Measurements from ENCODE around the gene ZNF658. TPM values are rescaled to one million over a fixed set of nuclear protein-coding genes. Genes with fewer than 3 reads are reported as not detected.
"Not testable (repeated sequence)": the region's sequence is repeated elsewhere in the genome, so short reads cannot be mapped to it uniquely, and the experiment has no call there.

Gene ZNF658
- 4.0 TPM for polyA plus RNA-seq (2013, experiment 1 of 2)
- 5.3 TPM for polyA plus RNA-seq (2013, experiment 2 of 2)

- not testable (repeated sequence) for H3K9ac ChIP-seq (ENCODE audit: low read depth, low read length); H3K9me3 ChIP-seq (ENCODE audit: insufficient read depth, low read depth, low read length); H3K27ac ChIP-seq (ENCODE audit: low read depth, low read length); H3K36me3 ChIP-seq (ENCODE audit: insufficient read depth, low read length); H3K4me1 ChIP-seq (ENCODE audit: insufficient read depth, low read length); H3K27me3 ChIP-seq (ENCODE audit: insufficient read depth, low read length)
- H3K4me3 ChIP-seq (ENCODE audit: low read length), result peak within 1 kb of the TSS; percentile 62
- 0% methylated on average over 33 of the region's 46 CpGs for WGBS
These were observed at the start of gene ZNF658 for GRCh38 chr9:66900490-66901131. Gene ZNF658, plus strand, starts transcription at chr9:66900725. Its CDS starts 2,837 bp downstream, at chr9:66903562.

GRCh38 chr9:66861732-66862131 lies 38.8 kb upstream of the ZNF658 start:
- not testable (repeated sequence) for H3K9ac ChIP-seq (ENCODE audit: low read depth, low read length); H3K27ac ChIP-seq (ENCODE audit: low read depth, low read length); H3K27me3 ChIP-seq (ENCODE audit: insufficient read depth, low read length); H3K4me1 ChIP-seq (ENCODE audit: insufficient read depth, low read length); H3K36me3 ChIP-seq (ENCODE audit: insufficient read depth, low read length); H3K9me3 ChIP-seq (ENCODE audit: insufficient read depth, low read depth, low read length); H3K4me3 ChIP-seq (ENCODE audit: low read length)
- no CpG with 5 or more reads among the region's 4 CpGs for WGBS

- not testable (repeated sequence) for H3K27ac ChIP-seq (ENCODE audit: low read depth, low read length); H3K9me3 ChIP-seq (ENCODE audit: insufficient read depth, low read depth, low read length); H3K36me3 ChIP-seq (ENCODE audit: insufficient read depth, low read length); H3K27me3 ChIP-seq (ENCODE audit: insufficient read depth, low read length); H3K4me3 ChIP-seq (ENCODE audit: low read length); H3K9ac ChIP-seq (ENCODE audit: low read depth, low read length); H3K4me1 ChIP-seq (ENCODE audit: insufficient read depth, low read length)
- no CpG with 5 or more reads among the region's 3 CpGs for WGBS
These were observed 31.9 kb upstream of the ZNF658 start for GRCh38 chr9:66868660-66869059.

- H3K36me3 ChIP-seq (ENCODE audit: insufficient read depth, low read length); H3K27me3 ChIP-seq (ENCODE audit: insufficient read depth, low read length); H3K9me3 ChIP-seq (ENCODE audit: insufficient read depth, low read depth, low read length); H3K4me3 ChIP-seq (ENCODE audit: low read length); H3K9ac ChIP-seq (ENCODE audit: low read depth, low read length); H3K4me1 ChIP-seq (ENCODE audit: insufficient read depth, low read length); H3K27ac ChIP-seq (ENCODE audit: low read depth, low read length): not testable (repeated sequence)
- 0% methylated on average over 1 of the region's 3 CpGs for WGBS
These were observed 19.9 kb upstream of the ZNF658 start for GRCh38 chr9:66880605-66881004.

GRCh38 chr9:66881847-66882246 lies 18.7 kb upstream of the ZNF658 start:
- H3K4me3 ChIP-seq (ENCODE audit: low read length); H3K36me3 ChIP-seq (ENCODE audit: insufficient read depth, low read length); H3K9ac ChIP-seq (ENCODE audit: low read depth, low read length); H3K27me3 ChIP-seq (ENCODE audit: insufficient read depth, low read length); H3K27ac ChIP-seq (ENCODE audit: low read depth, low read length); H3K4me1 ChIP-seq (ENCODE audit: insufficient read depth, low read length); H3K9me3 ChIP-seq (ENCODE audit: insufficient read depth, low read depth, low read length): not testable (repeated sequence)
- WGBS, result no CpG with 5 or more reads among the region's 3 CpGs

GRCh38 chr9:66890334-66890733 lies 10.2 kb upstream of the ZNF658 start:
- no CpG with 5 or more reads among the region's 1 CpG for WGBS
- not testable (repeated sequence) for H3K4me3 ChIP-seq (ENCODE audit: low read length); H3K36me3 ChIP-seq (ENCODE audit: insufficient read depth, low read length); H3K9me3 ChIP-seq (ENCODE audit: insufficient read depth, low read depth, low read length); H3K27ac ChIP-seq (ENCODE audit: low read depth, low read length); H3K27me3 ChIP-seq (ENCODE audit: insufficient read depth, low read length); H3K4me1 ChIP-seq (ENCODE audit: insufficient read depth, low read length); H3K9ac ChIP-seq (ENCODE audit: low read depth, low read length)

GRCh38 chr9:66901141-66901540 lies 616 bp downstream of the ZNF658 start:
- peak overlapping the region; percentile 62 for H3K4me3 ChIP-seq (ENCODE audit: low read length)
- not testable (repeated sequence) for H3K4me1 ChIP-seq (ENCODE audit: insufficient read depth, low read length); H3K9ac ChIP-seq (ENCODE audit: low read depth, low read length); H3K27ac ChIP-seq (ENCODE audit: low read depth, low read length); H3K9me3 ChIP-seq (ENCODE audit: insufficient read depth, low read depth, low read length); H3K27me3 ChIP-seq (ENCODE audit: insufficient read depth, low read length); H3K36me3 ChIP-seq (ENCODE audit: insufficient read depth, low read length)
- 8% methylated on average over 3 of the region's 8 CpGs for WGBS

- not testable (repeated sequence) for H3K4me1 ChIP-seq (ENCODE audit: insufficient read depth, low read length); H3K4me3 ChIP-seq (ENCODE audit: low read length); H3K9ac ChIP-seq (ENCODE audit: low read depth, low read length); H3K27me3 ChIP-seq (ENCODE audit: insufficient read depth, low read length); H3K27ac ChIP-seq (ENCODE audit: low read depth, low read length); H3K9me3 ChIP-seq (ENCODE audit: insufficient read depth, low read depth, low read length); H3K36me3 ChIP-seq (ENCODE audit: insufficient read depth, low read length)
- 100% methylated on average over 1 of the region's 2 CpGs for WGBS
These were observed 9.0 kb downstream of the ZNF658 start for GRCh38 chr9:66909560-66909959.

GRCh38 chr9:66920072-66920471 lies 19.5 kb downstream of the ZNF658 start:
- H3K4me3 ChIP-seq (ENCODE audit: low read length); H3K27ac ChIP-seq (ENCODE audit: low read depth, low read length); H3K4me1 ChIP-seq (ENCODE audit: insufficient read depth, low read length); H3K36me3 ChIP-seq (ENCODE audit: insufficient read depth, low read length); H3K27me3 ChIP-seq (ENCODE audit: insufficient read depth, low read length); H3K9me3 ChIP-seq (ENCODE audit: insufficient read depth, low read depth, low read length); H3K9ac ChIP-seq (ENCODE audit: low read depth, low read length): not testable (repeated sequence)
- no CpG with 5 or more reads among the region's 4 CpGs for WGBS

GRCh38 chr9:66936194-66936870 lies 35.8 kb downstream of the ZNF658 start:
- not testable (repeated sequence) for H3K9ac ChIP-seq (ENCODE audit: low read depth, low read length); H3K9me3 ChIP-seq (ENCODE audit: insufficient read depth, low read depth, low read length); H3K36me3 ChIP-seq (ENCODE audit: insufficient read depth, low read length); H3K27me3 ChIP-seq (ENCODE audit: insufficient read depth, low read length); H3K4me3 ChIP-seq (ENCODE audit: low read length); H3K4me1 ChIP-seq (ENCODE audit: insufficient read depth, low read length); H3K27ac ChIP-seq (ENCODE audit: low read depth, low read length)
- WGBS, result no CpG with 5 or more reads among the region's 1 CpG

- not testable (repeated sequence) for H3K9me3 ChIP-seq (ENCODE audit: insufficient read depth, low read depth, low read length); H3K27ac ChIP-seq (ENCODE audit: low read depth, low read length); H3K27me3 ChIP-seq (ENCODE audit: insufficient read depth, low read length); H3K4me1 ChIP-seq (ENCODE audit: insufficient read depth, low read length); H3K36me3 ChIP-seq (ENCODE audit: insufficient read depth, low read length); H3K9ac ChIP-seq (ENCODE audit: low read depth, low read length); H3K4me3 ChIP-seq (ENCODE audit: low read length)
- no CpG with 5 or more reads among the region's 3 CpGs for WGBS
These were observed 37.1 kb downstream of the ZNF658 start for GRCh38 chr9:66937662-66938061.

- H3K4me3 ChIP-seq (ENCODE audit: low read length); H3K36me3 ChIP-seq (ENCODE audit: insufficient read depth, low read length); H3K27me3 ChIP-seq (ENCODE audit: insufficient read depth, low read length); H3K9ac ChIP-seq (ENCODE audit: low read depth, low read length); H3K4me1 ChIP-seq (ENCODE audit: insufficient read depth, low read length); H3K27ac ChIP-seq (ENCODE audit: low read depth, low read length); H3K9me3 ChIP-seq (ENCODE audit: insufficient read depth, low read depth, low read length): not testable (repeated sequence)
- 94% methylated on average over 4 of the region's 5 CpGs for WGBS
These were observed 37.8 kb downstream of the ZNF658 start for GRCh38 chr9:66938322-66938721.
